IMR-90 (cell line): ENCODE measurements around the gene DDX46. TPM values are rescaled to one million over a fixed set of nuclear protein-coding genes. Genes with fewer than 3 reads are reported as not detected.

Experiments used
- ATAC-seq: fragments of 200-7000 bp; cut with Tn5 transposase; 2 replicates; pipeline ENCODE4 v1.9.1; 2020; ENCODE audit warnings: low read depth, mild to moderate bottlenecking, moderate library complexity
- BruUV-seq: library from RNA; stranded (reverse); fragments of 400-500 nt; replicated peaks from 2 replicates; lab custom pipeline; 2021; lab: Mats Ljungman, UMichigan
- CTCF ChIA-PET: fragments of 300-600 bp; formaldehyde crosslinking; extraction: SDS; loops from one replicate; lab custom pipeline; 2021; ENCODE audit warnings: antibody characterized with exemption; lab: Yijun Ruan, JAX
- POLR2A ChIA-PET: fragments of 300-600 bp; sonication (Branson Sonifier 250); formaldehyde crosslinking; loops from one replicate; lab custom pipeline; 2022; ENCODE audit warnings: antibody characterized with exemption; ENCODE audit not compliant: unreplicated experiment; lab: Charles Lee
- DNase-seq: peaks from one replicate; pipeline ENCODE4 v3.0.0; 2013
- H2AFZ ChIP-seq: replicated peaks from 2 replicates; pipeline ENCODE3; 2013; ENCODE audit warnings: low read length, mild to moderate bottlenecking; ENCODE audit not compliant: poor library complexity
- H2AK5ac ChIP-seq: 2 replicates; pipeline ENCODE4 v1.6.1; 2013; ENCODE audit warnings: low read depth, low read length, inconsistent platforms
- H2AK9ac ChIP-seq: replicated peaks from 2 replicates; pipeline ENCODE3; 2013; ENCODE audit warnings: mild to moderate bottlenecking, low read depth, low read length, moderate library complexity; ENCODE audit not compliant: poor library complexity
- H2BK120ac ChIP-seq: 2 replicates; pipeline ENCODE4 v1.6.1; 2013; ENCODE audit warnings: low read depth, low read length, inconsistent platforms
- H2BK15ac ChIP-seq: 3 replicates; pipeline ENCODE4 v1.6.1; 2013; ENCODE audit warnings: low read depth, low read length, inconsistent platforms
- H2BK20ac ChIP-seq: 2 replicates; pipeline ENCODE4 v1.6.1; 2013; ENCODE audit warnings: low read depth, mild to moderate bottlenecking, inconsistent platforms, low read length, moderate library complexity
- H2BK5ac ChIP-seq: 2 replicates; pipeline ENCODE4 v1.6.1; 2013; ENCODE audit warnings: mild to moderate bottlenecking, low read depth, low read length, inconsistent platforms; ENCODE audit not compliant: poor library complexity, severe bottlenecking
- H3K14ac ChIP-seq: replicated peaks from 2 replicates; pipeline ENCODE4 v1.6.1; 2013; ENCODE audit warnings: low read depth, low read length, inconsistent platforms
- H3K18ac ChIP-seq: 2 replicates; pipeline ENCODE4 v1.6.1; 2013; ENCODE audit warnings: low read depth, low read length, control low read depth
- H3K23ac ChIP-seq: 2 replicates; pipeline ENCODE4 v1.6.1; 2013; ENCODE audit warnings: low read depth, low read length, inconsistent platforms
- H3K27ac ChIP-seq: 2 replicates; pipeline ENCODE4 v1.5.1; 2013; ENCODE audit warnings: mild to moderate bottlenecking, control low read depth, low read length; ENCODE audit not compliant: insufficient read depth
- H3K27me3 ChIP-seq: 2 replicates; pipeline ENCODE4 v1.6.1; 2013; ENCODE audit warnings: low read length; ENCODE audit not compliant: control insufficient read depth, insufficient read depth
- H3K36me3 ChIP-seq: 2 replicates; pipeline ENCODE4 v1.6.1; 2013; ENCODE audit warnings: low read length, mixed read lengths; ENCODE audit not compliant: control insufficient read depth, insufficient read depth
- H3K4ac ChIP-seq: 2 replicates; pipeline ENCODE4 v1.6.1; 2013; ENCODE audit warnings: low read depth, low read length, inconsistent platforms
- H3K4me1 ChIP-seq: 2 replicates; pipeline ENCODE4 v1.6.1; 2013; ENCODE audit warnings: low read length, mixed read lengths; ENCODE audit not compliant: control insufficient read depth, insufficient read depth
- H3K4me2 ChIP-seq: 2 replicates; pipeline ENCODE4 v1.6.1; 2013; ENCODE audit warnings: low read depth, mild to moderate bottlenecking, control low read depth, low read length, moderate library complexity
- H3K4me3 ChIP-seq: 2 replicates; pipeline ENCODE4 v1.5.1; 2013; ENCODE audit warnings: low read depth, mild to moderate bottlenecking, control low read depth, low read length, moderate library complexity; ENCODE audit not compliant: insufficient read depth
- H3K56ac ChIP-seq: 2 replicates; pipeline ENCODE4 v1.6.1; 2013; ENCODE audit warnings: low read length, inconsistent platforms; ENCODE audit not compliant: insufficient read depth; ENCODE audit errors: extremely low read depth
- H3K79me1 ChIP-seq, 2 experiments: 2 replicates each; pipeline ENCODE4 v1.6.1; 2013; ENCODE audit warnings: low read length in 2 of 2, inconsistent platforms in 1 of 2, low read depth in 1 of 2
- H3K9ac ChIP-seq: 2 replicates; pipeline ENCODE4 v1.6.1; 2013; ENCODE audit warnings: low read depth, low read length, control low read depth
- H3K9me1 ChIP-seq: 2 replicates; pipeline ENCODE4 v1.6.1; 2013; ENCODE audit warnings: low read length, inconsistent platforms; ENCODE audit not compliant: insufficient read depth
- H3K9me3 ChIP-seq: 2 replicates; pipeline ENCODE4 v1.6.1; 2013; ENCODE audit warnings: low read length; ENCODE audit not compliant: control insufficient read depth, insufficient read depth
- H4K20me1 ChIP-seq: 2 replicates; pipeline ENCODE4 v1.6.1; 2013; ENCODE audit warnings: low read length, inconsistent platforms; ENCODE audit not compliant: insufficient read depth
- H4K5ac ChIP-seq: 2 replicates; pipeline ENCODE4 v1.6.1; 2013; ENCODE audit warnings: mild to moderate bottlenecking, low read depth, low read length, control low read depth
- H4K8ac ChIP-seq, 2 experiments: 2 replicates each; pipeline ENCODE4 v1.6.1; 2013; ENCODE audit warnings: low read depth in 2 of 2, low read length in 2 of 2, control low read depth in 1 of 2, inconsistent platforms in 1 of 2
- H4K91ac ChIP-seq: 2 replicates; pipeline ENCODE4 v1.6.1; 2013; ENCODE audit warnings: low read depth, low read length, inconsistent platforms; ENCODE audit not compliant: insufficient read depth
- BHLHE40 ChIP-seq: fragments of 150-350 bp; IDR thresholded peaks from 2 replicates; pipeline ENCODE4 v1.6.1; 2016; ENCODE audit warnings: mild to moderate bottlenecking, low read depth, low read length
- MAFK ChIP-seq: IDR thresholded peaks from 2 replicates; pipeline ENCODE4 v1.6.1; 2012; ENCODE audit warnings: low read depth, low read length, improper control_type of control experiment
- WGBS, 2 experiments: methylation state at CpG; one replicate each; pipeline versions ENCODE4 v1.1.5 to v1.1.7; 2013; ENCODE audit warnings: missing lambda C conversion rate in 2 of 2; ENCODE audit not compliant: insufficient read length in 1 of 2; ENCODE audit errors: extremely low coverage in 2 of 2; 5-methylcytosine and 5-hydroxymethylcytosine counted together
- dilution Hi-C: fragments of 300-500 bp; cut with HindIII; formaldehyde crosslinking; loops from one replicate; pipeline ENCODE4 v1.14.3; 2018; ENCODE audit warnings: low sequenced_read_pairs; ENCODE audit not compliant: unreplicated experiment
- in situ Hi-C: fragments of 300-500 bp; cut with MboI; formaldehyde crosslinking; loops from 3 replicates; pipeline ENCODE4 v1.14.3; 2019; ENCODE audit warnings: low sequenced_read_pairs, inconsistent platforms, mixed read lengths
- intact Hi-C: fragments of 100-400 bp; cut with micrococcal nuclease; formaldehyde crosslinking; loops from 2 replicates; pipeline ENCODE4 v1.10.0; 2022
- polyA plus RNA-seq, 3 experiments: library from polyadenylated mRNA; depleted of rRNA; stranded (reverse); fragments of >200 nt; gene quantifications; 2 replicates each; pipeline ENCODE4 v1.2.3, GENCODE V29; 2012; ENCODE audit warnings: low replicate concordance in 1 of 3
- total RNA-seq: library from RNA; depleted of rRNA; stranded (reverse); fragments of >200 nt; gene quantifications from 2 replicates; pipeline ENCODE4 v1.2.3, GENCODE V29; 2012
- TF ChIP-seq, protein P1 (sequence below): fragments of 150-350 bp; IDR thresholded peaks from 2 replicates; pipeline ENCODE4 v1.6.1; 2017; ENCODE audit warnings: mild to moderate bottlenecking, antibody characterized with exemption, low read length, low read depth

DDX46 gene
- total and polyA plus RNA-seq, 2 of the 4 experiments (the other 2 are of a cell fraction) = 22.5 to 26.0 TPM

DNA sequence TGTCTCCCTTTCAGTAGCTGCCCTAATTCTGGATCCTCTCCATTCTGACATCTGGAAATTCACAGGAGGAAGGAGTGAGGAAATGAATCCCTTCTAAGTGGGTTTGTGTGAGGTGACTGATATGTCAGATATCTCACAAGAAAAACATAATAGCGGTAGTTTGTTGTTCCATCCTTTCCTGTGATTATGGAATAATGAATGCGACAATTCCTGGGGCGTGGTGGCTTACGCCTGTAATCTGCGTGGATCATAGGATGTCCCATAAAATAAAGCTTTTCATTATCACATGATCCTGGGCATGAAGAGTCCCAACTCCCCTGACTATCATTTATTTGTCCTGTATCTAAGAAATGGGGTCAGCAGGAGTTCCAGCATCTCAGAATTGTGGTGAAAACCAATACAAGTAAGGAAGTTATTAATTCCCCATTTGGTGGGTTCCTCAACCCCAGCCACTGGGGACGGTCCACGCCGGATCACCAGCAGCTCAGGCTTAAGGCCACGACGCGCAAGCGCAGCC is 86.8 kb downstream of the DDX46 start:
- Histone ChIP-seq H3K23ac (peak overlapping the region; percentile 90), H3K9ac (peak overlapping the region; percentile 43), H3K9me1 (peaks cover 12% of the 10 kb centered on the region), H3K56ac (peak overlapping the region; percentile 78), H2AFZ (peak overlapping the region; percentile 94), H2BK5ac (peak overlapping the region; percentile 66), H3K27me3 (no peaks in the 10 kb centered on the region), H2AK5ac (peak overlapping the region; percentile 93), H3K27ac (peak overlapping the region; percentile 37), H3K14ac (peak overlapping the region; percentile 95), H2BK120ac (peak overlapping the region; percentile 79), H2BK15ac (peak overlapping the region; percentile 45), H3K4ac (peak overlapping the region; percentile 94), H4K91ac (peak overlapping the region; percentile 75), H3K36me3 (peaks cover 9% of the 10 kb centered on the region), H3K79me1 (peaks cover 0 to 52% of the 10 kb centered on the region in 2 experiments; a peak in 3 of 4 replicates), H4K5ac (peak overlapping the region; percentile 78), H3K4me1 (peaks cover 15% of the 10 kb centered on the region), H3K18ac (peak overlapping the region; percentile 42; the same call in 1 of the 2 replicates), H4K20me1 (peaks cover 18% of the 10 kb centered on the region; the same call in 1 of the 2 replicates), H3K4me3 (peak overlapping the region; percentile 10; the same call in 1 of the 2 replicates), H3K9me3 (no peaks in the 10 kb centered on the region), H3K4me2 (peak overlapping the region; percentile 69), H2AK9ac (peak overlapping the region; percentile 84), H4K8ac (peak overlapping the region; percentile 72 to 95), H2BK20ac (peak overlapping the region; percentile 81)
- dilution Hi-C loops = no loop called here
- TF ChIP-seq MAFK (no peak), BHLHE40 (no peak)
- TF ChIP-seq, protein P1, sequence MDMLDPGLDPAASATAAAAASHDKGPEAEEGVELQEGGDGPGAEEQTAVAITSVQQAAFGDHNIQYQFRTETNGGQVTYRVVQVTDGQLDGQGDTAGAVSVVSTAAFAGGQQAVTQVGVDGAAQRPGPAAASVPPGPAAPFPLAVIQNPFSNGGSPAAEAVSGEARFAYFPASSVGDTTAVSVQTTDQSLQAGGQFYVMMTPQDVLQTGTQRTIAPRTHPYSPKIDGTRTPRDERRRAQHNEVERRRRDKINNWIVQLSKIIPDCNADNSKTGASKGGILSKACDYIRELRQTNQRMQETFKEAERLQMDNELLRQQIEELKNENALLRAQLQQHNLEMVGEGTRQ = 0 out of 2 replicates have a peak, but pooled peaks have one; percentile 6
- BruUV-seq = no TSS peak
- ChIA-PET POLR2A (no interaction called here), CTCF (no interaction called here)
- DNase-seq (peak; percentile 59), ATAC-seq (peak; percentile 1)
- WGBS, 2 experiments = 5% methylated on average over 6 of the region's 12 CpGs; no CpG with 5 or more reads in 1 of the 2 experiments
- in situ Hi-C loops = no loop called here
- intact Hi-C loops = no loop called here
